Smooth muscle cell (in vitro differentiated cells): Measurements from ENCODE around the gene BATF. TPM values are rescaled to one million over a fixed set of nuclear protein-coding genes. Genes with fewer than 3 reads are reported as not detected.

ENCODE experiments used
- DNase-seq: peaks from one replicate; lab custom pipeline; 2025; ENCODE audit not compliant: unreplicated experiment; lab: John Stamatoyannopoulos, UW
- H2AFZ ChIP-seq: fragments of 200-600 bp; sonication (generic); 2 replicates; pipeline ENCODE4 v1.6.0; 2016; ENCODE audit warnings: antibody characterized with exemption, low read depth, mild to moderate bottlenecking
- H3F3A ChIP-seq: fragments of 200-600 bp; sonication (generic); 2 replicates; pipeline ENCODE4 v1.6.0; 2017; ENCODE audit warnings: antibody characterized with exemption, low read depth
- H3K27ac ChIP-seq: fragments of 200-600 bp; sonication (generic); 2 replicates; pipeline ENCODE4 v1.5.1; 2016; ENCODE audit warnings: low read depth, mild to moderate bottlenecking
- H3K27me3 ChIP-seq: fragments of 200-600 bp; sonication (generic); 2 replicates; pipeline ENCODE4 v1.6.1; 2016; ENCODE audit warnings: low read depth, mild to moderate bottlenecking
- H3K36me3 ChIP-seq: fragments of 200-600 bp; sonication (generic); 2 replicates; pipeline ENCODE4 v1.5.1; 2016; ENCODE audit warnings: low read depth
- H3K4me1 ChIP-seq: fragments of 200-600 bp; sonication (generic); 2 replicates; pipeline ENCODE4 v1.5.1; 2016; ENCODE audit warnings: low read depth
- H3K4me2 ChIP-seq: fragments of 200-600 bp; sonication (generic); 2 replicates; pipeline ENCODE4 v1.6.0; 2016; ENCODE audit warnings: mild to moderate bottlenecking
- H3K4me3 ChIP-seq: fragments of 200-600 bp; sonication (generic); 2 replicates; pipeline ENCODE4 v1.5.1; 2016; ENCODE audit warnings: mild to moderate bottlenecking
- H3K79me2 ChIP-seq: fragments of 200-600 bp; sonication (generic); 2 replicates; pipeline ENCODE4 v1.6.0; 2016; ENCODE audit warnings: low read depth, mild to moderate bottlenecking
- H3K9ac ChIP-seq: fragments of 200-600 bp; sonication (generic); 2 replicates; pipeline ENCODE4 v1.6.0; 2016; ENCODE audit warnings: low read depth
- H3K9me3 ChIP-seq: fragments of 200-600 bp; sonication (generic); replicated peaks from 2 replicates; pipeline ENCODE4 v1.5.1; 2016; ENCODE audit warnings: low read depth
- H4K20me1 ChIP-seq: fragments of 200-600 bp; sonication (generic); 2 replicates; pipeline ENCODE4 v1.6.0; 2016; ENCODE audit warnings: low read depth
- CTCF ChIP-seq: fragments of 200-600 bp; sonication (generic); IDR thresholded peaks from 2 replicates; pipeline ENCODE4 v1.5.1; 2017; ENCODE audit warnings: borderline replicate concordance, mild to moderate bottlenecking, antibody characterized with exemption; ENCODE audit not compliant: insufficient read depth, poor library complexity, severe bottlenecking
- WGBS: methylation state at CpG from one replicate; pipeline ENCODE4 v1.1.7; 2016; ENCODE audit warnings: low lambda C conversion rate; 5-methylcytosine and 5-hydroxymethylcytosine counted together
- polyA plus RNA-seq: library from polyadenylated mRNA; unstranded; fragments of >200 nt; fragmentation: Nextera tagmentation; extraction: Ambion mirVana; gene quantifications from 2 replicates; pipeline ENCODE4 v1.2.1, GENCODE V29; 2016
- total RNA-seq: library from RNA; depleted of rRNA; stranded (reverse); fragments of >200 nt; gene quantifications from 2 replicates; pipeline ENCODE4 v1.2.3, GENCODE V29; 2014

BATF gene
- total and polyA plus RNA-seq, 2 experiments from 2014 or later = not detected

GRCh38 chr14:75562089-75562488, 39.8 kb downstream of the BATF start:
- Histone ChIP-seq H3F3A (no peaks in the 10 kb centered on the region), H3K27ac (no peak overlapping the region), H4K20me1 (no peaks in the 10 kb centered on the region), H3K27me3 (no peaks in the 10 kb centered on the region), H3K4me3 (no peak overlapping the region), H3K9me3 (no peaks in the 10 kb centered on the region), H2AFZ (no peak overlapping the region), H3K79me2 (no peaks in the 10 kb centered on the region), H3K36me3 (no peaks in the 10 kb centered on the region), H3K4me2 (no peak overlapping the region), H3K9ac (no peak overlapping the region), H3K4me1 (no peaks in the 10 kb centered on the region)
- 53% methylated on average over 7 of the region's 7 CpGs for WGBS
- no peak for TF ChIP-seq CTCF
- DNase-seq = no peak

- 89% methylated on average over 4 of the region's 4 CpGs for WGBS
- no peaks in the 10 kb centered on the region for H3F3A ChIP-seq
- no peak for TF ChIP-seq CTCF
Observed at GRCh38 chr14:75562489-75562888, 40.2 kb downstream of the BATF start.

GRCh38 chr14:75563931-75564330, 41.7 kb downstream of the BATF start:
- no peak for TF ChIP-seq CTCF
- H3K9ac ChIP-seq = no peak overlapping the region
- no peaks in the 10 kb centered on the region for H3K9me3 ChIP-seq
- no peaks in the 10 kb centered on the region for H4K20me1 ChIP-seq
- no peaks in the 10 kb centered on the region for H3K4me1 ChIP-seq
- DNase-seq = no peak
- no peaks in the 10 kb centered on the region for H3K27me3 ChIP-seq
- H3K36me3 ChIP-seq = no peaks in the 10 kb centered on the region
- H3F3A ChIP-seq = no peaks in the 10 kb centered on the region
- 89% methylated on average over 4 of the region's 4 CpGs for WGBS
- H3K27ac ChIP-seq = no peak overlapping the region
- no peaks in the 10 kb centered on the region for H3K79me2 ChIP-seq
- no peak overlapping the region for H2AFZ ChIP-seq
- H3K4me3 ChIP-seq = no peak overlapping the region
- no peak overlapping the region for H3K4me2 ChIP-seq

More at GRCh38 chr14:75562489-75562888, 40.2 kb downstream of the BATF start:
- H3K9me3 ChIP-seq = no peaks in the 10 kb centered on the region
- H3K4me1 ChIP-seq = no peaks in the 10 kb centered on the region
- H3K4me2 ChIP-seq = no peak overlapping the region
- no peaks in the 10 kb centered on the region for H3K79me2 ChIP-seq
- no peak overlapping the region for H3K27ac ChIP-seq
- H3K27me3 ChIP-seq = no peaks in the 10 kb centered on the region
- no peak overlapping the region for H3K9ac ChIP-seq
- H4K20me1 ChIP-seq = no peaks in the 10 kb centered on the region
- H3K4me3 ChIP-seq = no peak overlapping the region
- H3K36me3 ChIP-seq = no peaks in the 10 kb centered on the region
- H2AFZ ChIP-seq = no peak overlapping the region
- DNase-seq = no peak

GRCh38 chr14:75565056-75565455, 42.8 kb downstream of the BATF start:
- H3K79me2 ChIP-seq = no peaks in the 10 kb centered on the region
- H3K27me3 ChIP-seq = no peaks in the 10 kb centered on the region
- H3K4me3 ChIP-seq = no peak overlapping the region
- H3K27ac ChIP-seq = no peak overlapping the region
- no peaks in the 10 kb centered on the region for H3F3A ChIP-seq
- H3K9me3 ChIP-seq = no peaks in the 10 kb centered on the region
- no peak for TF ChIP-seq CTCF
- H3K9ac ChIP-seq = no peak overlapping the region
- no peak overlapping the region for H3K4me2 ChIP-seq
- H3K36me3 ChIP-seq = no peaks in the 10 kb centered on the region
- 95% methylated on average over 5 of the region's 5 CpGs for WGBS
- H2AFZ ChIP-seq = no peak overlapping the region
- H4K20me1 ChIP-seq = no peaks in the 10 kb centered on the region
- DNase-seq = no peak
- no peaks in the 10 kb centered on the region for H3K4me1 ChIP-seq
